ENCODE data around the gene UBD. TPM values are rescaled to one million over a fixed set of nuclear protein-coding genes. Genes with fewer than 3 reads are reported as not detected.

Gene UBD
- total RNA-seq, 4 donors from 2014 or later = 0.33 to 0.87 TPM; not detected in 2

- peaks cover 25 to 35% (median 33%) of the 10 kb centered on the region in 3 donors for H3K27me3 ChIP-seq
- H3K4me3 ChIP-seq = no peak overlapping the region
Measured at GRCh38 chr6:29558439-29559079, 973 bp downstream of the UBD start.

DNA sequence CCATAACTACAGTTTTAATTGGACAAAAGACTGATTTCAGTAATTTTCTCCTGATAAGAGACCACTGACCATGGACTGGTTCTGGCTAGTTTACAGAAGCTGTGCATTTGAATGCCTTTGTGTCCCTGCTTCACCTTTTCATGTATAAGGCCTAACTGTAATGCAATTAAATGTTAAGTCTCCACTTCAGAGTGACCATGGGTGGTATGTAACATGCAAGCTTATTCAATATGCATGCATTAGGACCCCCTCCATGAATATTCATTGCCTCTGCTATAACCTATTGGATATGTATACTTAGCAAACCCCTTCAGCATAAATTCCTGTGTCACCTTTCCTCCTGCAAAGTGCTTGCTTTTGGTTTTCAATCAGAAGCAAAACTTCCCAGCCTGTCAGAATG, 2.2 kb downstream of the UBD start:
- Histone ChIP-seq H3K27ac (no peak overlapping the region), H3K9me3 (no peaks in the 10 kb centered on the region), H3K4me1 (peaks cover 0 to 12% of the 10 kb centered on the region in 2 donors), H3K4me3 (no peak overlapping the region), H3K36me3 (no peaks in the 10 kb centered on the region), H3K27me3 (peaks cover 26 to 40% (median 33%) of the 10 kb centered on the region in 3 donors)
- no peak for DNase-seq
- ATAC-seq = no peak
- intact Hi-C loops (cut with DNase I; ENCODE audit: low total_unique reads) = no loop called here
- in situ Hi-C loops (cut with MboI; ENCODE audit: low sequenced_read_pairs in 4 of 4) = no loop called here
- TF ChIP-seq POLR2A (IDR thresholded peaks at IDR 0.05) = no peak
- no peak for TF ChIP-seq CTCF (IDR thresholded peaks at IDR 0.05 in 4 of 5, conservative IDR thresholded peaks at IDR 0.05 in 1 of 5)

More at GRCh38 chr6:29558439-29559079, 973 bp downstream of the UBD start:
- ATAC-seq = no peak
- in situ Hi-C loops (cut with MboI; ENCODE audit: low sequenced_read_pairs in 4 of 4) = no loop called here
- no peaks in the 10 kb centered on the region for H3K36me3 ChIP-seq
- intact Hi-C loops (cut with DNase I; ENCODE audit: low total_unique reads) = no loop called here
- no peak for DNase-seq
- H3K4me1 ChIP-seq = peaks cover 0 to 5% of the 10 kb centered on the region in 2 donors
- H3K9me3 ChIP-seq = no peaks in the 10 kb centered on the region
- no peak overlapping the region for H3K27ac ChIP-seq
- no peak for TF ChIP-seq CTCF (IDR thresholded peaks at IDR 0.05 in 4 of 5, conservative IDR thresholded peaks at IDR 0.05 in 1 of 5)
- TF ChIP-seq POLR2A (IDR thresholded peaks at IDR 0.05) = no peak

GRCh38 chr6:29554764-29555163, 4.8 kb downstream of the UBD start:
- H3K9me3 ChIP-seq = no peaks in the 10 kb centered on the region
- peaks cover 0 to 12% of the 10 kb centered on the region in 2 donors for H3K4me1 ChIP-seq
- intact Hi-C loops (cut with DNase I; ENCODE audit: low total_unique reads) (no loop called here), in situ Hi-C loops (cut with MboI; ENCODE audit: low sequenced_read_pairs in 4 of 4) (no loop called here)
- DNase-seq (no peak), ATAC-seq (no peak)
- H3K27ac ChIP-seq = no peak overlapping the region
- H3K4me3 ChIP-seq = no peak overlapping the region
- TF ChIP-seq CTCF (IDR thresholded peaks at IDR 0.05 in 4 of 5, conservative IDR thresholded peaks at IDR 0.05 in 1 of 5) = no peak
- TF ChIP-seq POLR2A (IDR thresholded peaks at IDR 0.05) = no peak
- H3K27me3 ChIP-seq = peaks cover 26 to 40% (median 33%) of the 10 kb centered on the region in 3 donors
- no peaks in the 10 kb centered on the region for H3K36me3 ChIP-seq

DNA sequence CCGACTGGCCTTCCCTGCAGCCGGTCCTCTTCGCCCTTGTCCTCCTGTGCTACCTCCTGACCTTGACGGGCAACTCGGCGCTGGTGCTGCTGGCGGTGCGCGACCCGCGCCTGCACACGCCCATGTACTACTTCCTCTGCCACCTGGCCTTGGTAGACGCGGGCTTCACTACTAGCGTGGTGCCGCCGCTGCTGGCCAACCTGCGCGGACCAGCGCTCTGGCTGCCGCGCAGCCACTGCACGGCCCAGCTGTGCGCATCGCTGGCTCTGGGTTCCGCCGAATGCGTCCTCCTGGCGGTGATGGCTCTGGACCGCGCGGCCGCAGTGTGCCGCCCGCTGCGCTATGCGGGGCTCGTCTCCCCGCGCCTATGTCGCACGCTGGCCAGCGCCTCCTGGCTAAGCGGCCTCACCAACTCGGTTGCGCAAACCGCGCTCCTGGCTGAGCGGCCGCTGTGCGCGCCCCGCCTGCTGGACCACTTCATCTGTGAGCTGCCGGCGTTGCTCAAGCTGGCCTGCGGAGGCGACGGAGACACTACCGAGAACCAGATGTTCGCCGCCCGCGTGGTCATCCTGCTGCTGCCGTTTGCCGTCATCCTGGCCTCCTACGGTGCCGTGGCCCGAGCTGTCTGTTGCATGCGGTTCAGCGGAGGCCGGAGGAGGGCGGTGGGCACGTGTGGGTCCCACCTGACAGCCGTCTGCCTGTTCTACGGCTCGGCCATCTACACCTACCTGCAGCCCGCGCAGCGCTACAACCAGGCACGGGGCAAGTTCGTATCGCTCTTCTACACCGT, 6.1 kb downstream of the UBD start:
- Histone ChIP-seq H3K27me3 (peaks cover 26 to 40% (median 35%) of the 10 kb centered on the region in 3 donors), H3K4me1 (peaks cover 0 to 12% of the 10 kb centered on the region in 2 donors), H3K36me3 (no peaks in the 10 kb centered on the region), H3K4me3 (peak overlapping the region; percentile 23 to 49 (median 31)), H3K27ac (no peak overlapping the region), H3K9me3 (no peaks in the 10 kb centered on the region)
- DNase-seq (no peak), ATAC-seq (no peak)
- in situ Hi-C loops (cut with MboI; ENCODE audit: low sequenced_read_pairs in 4 of 4) = no loop called here
- intact Hi-C loops (cut with DNase I; ENCODE audit: low total_unique reads) = no loop called here
- TF ChIP-seq CTCF (IDR thresholded peaks at IDR 0.05 in 4 of 5, conservative IDR thresholded peaks at IDR 0.05 in 1 of 5) (no peak), POLR2A (IDR thresholded peaks at IDR 0.05) (no peak)
